ENCODE data around the gene SNX9.

The SNX9 gene

DNA sequence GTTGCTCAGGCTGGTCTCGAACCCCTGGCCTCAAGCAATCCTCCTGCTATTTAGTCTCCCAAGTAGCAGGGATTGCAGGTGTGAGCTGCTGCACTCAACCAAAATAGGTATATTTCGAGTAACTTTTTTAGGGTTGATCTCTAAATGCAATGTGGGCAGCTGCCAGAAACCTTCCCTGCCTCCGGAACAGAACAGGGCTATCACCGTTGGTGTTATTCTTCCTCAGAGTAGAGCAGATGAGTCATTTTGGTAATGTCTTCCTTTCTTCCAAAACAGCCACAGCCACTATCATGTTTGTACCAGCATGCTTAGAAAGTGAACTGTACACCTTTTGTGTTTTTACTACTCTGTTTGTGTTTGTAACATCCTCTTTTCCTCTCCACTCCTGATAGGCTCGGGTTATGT, 44.1 kb downstream of the SNX9 start (continued):
- TF ChIP-seq, protein P1, sequence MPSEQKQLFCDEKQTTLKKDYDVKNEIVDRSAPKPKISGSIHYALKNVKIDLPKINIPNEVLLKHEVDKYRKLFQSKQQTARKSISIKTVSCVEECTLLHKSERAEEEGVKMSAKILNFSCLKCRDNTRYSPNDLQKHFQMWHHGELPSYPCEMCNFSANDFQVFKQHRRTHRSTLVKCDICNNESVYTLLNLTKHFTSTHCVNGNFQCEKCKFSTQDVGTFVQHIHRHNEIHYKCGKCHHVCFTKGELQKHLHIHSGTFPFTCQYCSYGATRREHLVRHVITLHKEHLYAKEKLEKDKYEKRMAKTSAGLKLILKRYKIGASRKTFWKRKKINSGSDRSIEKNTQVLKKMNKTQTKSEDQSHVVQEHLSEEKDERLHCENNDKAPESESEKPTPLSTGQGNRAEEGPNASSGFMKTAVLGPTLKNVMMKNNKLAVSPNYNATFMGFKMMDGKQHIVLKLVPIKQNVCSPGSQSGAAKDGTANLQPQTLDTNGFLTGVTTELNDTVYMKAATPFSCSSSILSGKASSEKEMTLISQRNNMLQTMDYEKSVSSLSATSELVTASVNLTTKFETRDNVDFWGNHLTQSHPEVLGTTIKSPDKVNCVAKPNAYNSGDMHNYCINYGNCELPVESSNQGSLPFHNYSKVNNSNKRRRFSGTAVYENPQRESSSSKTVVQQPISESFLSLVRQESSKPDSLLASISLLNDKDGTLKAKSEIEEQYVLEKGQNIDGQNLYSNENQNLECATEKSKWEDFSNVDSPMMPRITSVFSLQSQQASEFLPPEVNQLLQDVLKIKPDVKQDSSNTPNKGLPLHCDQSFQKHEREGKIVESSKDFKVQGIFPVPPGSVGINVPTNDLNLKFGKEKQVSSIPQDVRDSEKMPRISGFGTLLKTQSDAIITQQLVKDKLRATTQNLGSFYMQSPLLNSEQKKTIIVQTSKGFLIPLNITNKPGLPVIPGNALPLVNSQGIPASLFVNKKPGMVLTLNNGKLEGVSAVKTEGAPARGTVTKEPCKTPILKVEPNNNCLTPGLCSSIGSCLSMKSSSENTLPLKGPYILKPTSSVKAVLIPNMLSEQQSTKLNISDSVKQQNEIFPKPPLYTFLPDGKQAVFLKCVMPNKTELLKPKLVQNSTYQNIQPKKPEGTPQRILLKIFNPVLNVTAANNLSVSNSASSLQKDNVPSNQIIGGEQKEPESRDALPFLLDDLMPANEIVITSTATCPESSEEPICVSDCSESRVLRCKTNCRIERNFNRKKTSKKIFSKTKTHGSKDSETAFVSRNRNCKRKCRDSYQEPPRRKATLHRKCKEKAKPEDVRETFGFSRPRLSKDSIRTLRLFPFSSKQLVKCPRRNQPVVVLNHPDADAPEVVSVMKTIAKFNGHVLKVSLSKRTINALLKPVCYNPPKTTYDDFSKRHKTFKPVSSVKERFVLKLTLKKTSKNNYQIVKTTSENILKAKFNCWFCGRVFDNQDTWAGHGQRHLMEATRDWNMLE (tag by site-specific recombination; conservative IDR thresholded peaks at IDR 0.05; ENCODE audit: low read depth), result no peak
- TF ChIP-seq ZNF707 (tag by site-specific recombination; IDR thresholded peaks at IDR 0.05) (no peak), ZBTB20 (tag by site-specific recombination; IDR thresholded peaks at IDR 0.05) (no peak), ZBTB17 (tag by site-specific recombination; IDR thresholded peaks at IDR 0.05) (no peak; the same call in 1 of the 2 replicates), ZNF501 (tag by site-specific recombination; IDR thresholded peaks at IDR 0.05) (no peak), ZEB2 (tag by site-specific recombination; IDR thresholded peaks at IDR 0.05) (no peak), ZNF549 (tag by site-specific recombination; IDR thresholded peaks at IDR 0.05) (no peak), ZNF660 (tag by site-specific recombination; IDR thresholded peaks at IDR 0.05) (0 out of 2 replicates have a peak, but pooled peaks have one; percentile 38), ZNF112 (tag by site-specific recombination; IDR thresholded peaks at IDR 0.05) (no peak), ZNF324 (tag by site-specific recombination; IDR thresholded peaks at IDR 0.05) (no peak), MZF1 (tag by site-specific recombination; IDR thresholded peaks at IDR 0.05; ENCODE audit: borderline replicate concordance) (no peak), ZNF23 (tag by site-specific recombination; IDR thresholded peaks at IDR 0.05; ENCODE audit: borderline replicate concordance) (no peak), BCL11A (tag by site-specific recombination; IDR thresholded peaks at IDR 0.05; ENCODE audit: low read depth) (no peak), ZNF548 (tag by site-specific recombination; IDR thresholded peaks at IDR 0.05) (no peak), ZNF366 (tag by site-specific recombination; conservative IDR thresholded peaks at IDR 0.05) (peak; percentile 64), ZNF2 (tag by site-specific recombination; IDR thresholded peaks at IDR 0.05) (0 out of 2 replicates have a peak, but pooled peaks have one; percentile 12), ZNF747 (tag by site-specific recombination; IDR thresholded peaks at IDR 0.05) (no peak), PRDM1 (tag by site-specific recombination; IDR thresholded peaks at IDR 0.05) (peak; percentile 78; the same call in 1 of the 2 replicates), ZNF664 (tag by site-specific recombination; IDR thresholded peaks at IDR 0.05) (no peak), ZNF830 (tag by site-specific recombination; IDR thresholded peaks at IDR 0.05; ENCODE audit: low read depth) (no peak), ZNF248 (tag by site-specific recombination; IDR thresholded peaks at IDR 0.05) (no peak)
- TF ChIP-seq, protein P2, sequence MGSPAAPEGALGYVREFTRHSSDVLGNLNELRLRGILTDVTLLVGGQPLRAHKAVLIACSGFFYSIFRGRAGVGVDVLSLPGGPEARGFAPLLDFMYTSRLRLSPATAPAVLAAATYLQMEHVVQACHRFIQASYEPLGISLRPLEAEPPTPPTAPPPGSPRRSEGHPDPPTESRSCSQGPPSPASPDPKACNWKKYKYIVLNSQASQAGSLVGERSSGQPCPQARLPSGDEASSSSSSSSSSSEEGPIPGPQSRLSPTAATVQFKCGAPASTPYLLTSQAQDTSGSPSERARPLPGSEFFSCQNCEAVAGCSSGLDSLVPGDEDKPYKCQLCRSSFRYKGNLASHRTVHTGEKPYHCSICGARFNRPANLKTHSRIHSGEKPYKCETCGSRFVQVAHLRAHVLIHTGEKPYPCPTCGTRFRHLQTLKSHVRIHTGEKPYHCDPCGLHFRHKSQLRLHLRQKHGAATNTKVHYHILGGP (tag by site-specific recombination; IDR thresholded peaks at IDR 0.05), result no peak
- TF ChIP-seq, protein P3, sequence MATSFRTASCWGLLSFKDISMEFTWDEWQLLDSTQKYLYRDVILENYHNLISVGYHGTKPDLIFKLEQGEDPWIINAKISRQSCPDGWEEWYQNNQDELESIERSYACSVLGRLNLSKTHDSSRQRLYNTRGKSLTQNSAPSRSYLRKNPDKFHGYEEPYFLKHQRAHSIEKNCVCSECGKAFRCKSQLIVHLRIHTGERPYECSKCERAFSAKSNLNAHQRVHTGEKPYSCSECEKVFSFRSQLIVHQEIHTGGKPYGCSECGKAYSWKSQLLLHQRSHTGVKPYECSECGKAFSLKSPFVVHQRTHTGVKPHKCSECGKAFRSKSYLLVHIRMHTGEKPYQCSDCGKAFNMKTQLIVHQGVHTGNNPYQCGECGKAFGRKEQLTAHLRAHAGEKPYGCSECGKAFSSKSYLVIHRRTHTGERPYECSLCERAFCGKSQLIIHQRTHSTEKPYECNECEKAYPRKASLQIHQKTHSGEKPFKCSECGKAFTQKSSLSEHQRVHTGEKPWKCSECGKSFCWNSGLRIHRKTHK (tag by site-specific recombination; IDR thresholded peaks at IDR 0.05), result no peak
- TF ChIP-seq, protein P4, sequence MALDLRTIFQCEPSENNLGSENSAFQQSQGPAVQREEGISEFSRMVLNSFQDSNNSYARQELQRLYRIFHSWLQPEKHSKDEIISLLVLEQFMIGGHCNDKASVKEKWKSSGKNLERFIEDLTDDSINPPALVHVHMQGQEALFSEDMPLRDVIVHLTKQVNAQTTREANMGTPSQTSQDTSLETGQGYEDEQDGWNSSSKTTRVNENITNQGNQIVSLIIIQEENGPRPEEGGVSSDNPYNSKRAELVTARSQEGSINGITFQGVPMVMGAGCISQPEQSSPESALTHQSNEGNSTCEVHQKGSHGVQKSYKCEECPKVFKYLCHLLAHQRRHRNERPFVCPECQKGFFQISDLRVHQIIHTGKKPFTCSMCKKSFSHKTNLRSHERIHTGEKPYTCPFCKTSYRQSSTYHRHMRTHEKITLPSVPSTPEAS (tag by site-specific recombination; IDR thresholded peaks at IDR 0.05), result no peak
- TF ChIP-seq, protein P5, sequence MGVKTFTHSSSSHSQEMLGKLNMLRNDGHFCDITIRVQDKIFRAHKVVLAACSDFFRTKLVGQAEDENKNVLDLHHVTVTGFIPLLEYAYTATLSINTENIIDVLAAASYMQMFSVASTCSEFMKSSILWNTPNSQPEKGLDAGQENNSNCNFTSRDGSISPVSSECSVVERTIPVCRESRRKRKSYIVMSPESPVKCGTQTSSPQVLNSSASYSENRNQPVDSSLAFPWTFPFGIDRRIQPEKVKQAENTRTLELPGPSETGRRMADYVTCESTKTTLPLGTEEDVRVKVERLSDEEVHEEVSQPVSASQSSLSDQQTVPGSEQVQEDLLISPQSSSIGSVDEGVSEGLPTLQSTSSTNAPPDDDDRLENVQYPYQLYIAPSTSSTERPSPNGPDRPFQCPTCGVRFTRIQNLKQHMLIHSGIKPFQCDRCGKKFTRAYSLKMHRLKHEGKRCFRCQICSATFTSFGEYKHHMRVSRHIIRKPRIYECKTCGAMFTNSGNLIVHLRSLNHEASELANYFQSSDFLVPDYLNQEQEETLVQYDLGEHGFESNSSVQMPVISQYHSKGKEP (tag by site-specific recombination; IDR thresholded peaks at IDR 0.05), result no peak
- TF ChIP-seq, protein P6, sequence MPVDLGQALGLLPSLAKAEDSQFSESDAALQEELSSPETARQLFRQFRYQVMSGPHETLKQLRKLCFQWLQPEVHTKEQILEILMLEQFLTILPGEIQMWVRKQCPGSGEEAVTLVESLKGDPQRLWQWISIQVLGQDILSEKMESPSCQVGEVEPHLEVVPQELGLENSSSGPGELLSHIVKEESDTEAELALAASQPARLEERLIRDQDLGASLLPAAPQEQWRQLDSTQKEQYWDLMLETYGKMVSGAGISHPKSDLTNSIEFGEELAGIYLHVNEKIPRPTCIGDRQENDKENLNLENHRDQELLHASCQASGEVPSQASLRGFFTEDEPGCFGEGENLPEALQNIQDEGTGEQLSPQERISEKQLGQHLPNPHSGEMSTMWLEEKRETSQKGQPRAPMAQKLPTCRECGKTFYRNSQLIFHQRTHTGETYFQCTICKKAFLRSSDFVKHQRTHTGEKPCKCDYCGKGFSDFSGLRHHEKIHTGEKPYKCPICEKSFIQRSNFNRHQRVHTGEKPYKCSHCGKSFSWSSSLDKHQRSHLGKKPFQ (tag by site-specific recombination; IDR thresholded peaks at IDR 0.05), result no peak
- TF ChIP-seq, protein P7, sequence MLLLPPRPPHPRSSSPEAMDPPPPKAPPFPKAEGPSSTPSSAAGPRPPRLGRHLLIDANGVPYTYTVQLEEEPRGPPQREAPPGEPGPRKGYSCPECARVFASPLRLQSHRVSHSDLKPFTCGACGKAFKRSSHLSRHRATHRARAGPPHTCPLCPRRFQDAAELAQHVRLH (tag by site-specific recombination; IDR thresholded peaks at IDR 0.05), result no peak

Measured in HEK293 (cell line).